Fibroblast of pulmonary artery (primary cell): ENCODE measurements around the gene MINDY1.

Source experiments
- DNase-seq: peaks from one replicate; pipeline ENCODE4 v3.0.0-alpha.2; 2010; ENCODE audit warnings: low read depth
- H3K4me3 ChIP-seq: replicated peaks from 2 replicates; pipeline ENCODE4 v1.5.1; 2011; ENCODE audit warnings: low read depth, mild to moderate bottlenecking, control low read depth, low read length, moderate library complexity
- TF ChIP-seq, protein P1 (sequence below): IDR thresholded peaks from 2 replicates; pipeline ENCODE4 v1.5.1; 2011; ENCODE audit warnings: mild to moderate bottlenecking, control low read depth, low read length, inconsistent platforms; ENCODE audit errors: missing control alignments

MINDY1 gene

DNA sequence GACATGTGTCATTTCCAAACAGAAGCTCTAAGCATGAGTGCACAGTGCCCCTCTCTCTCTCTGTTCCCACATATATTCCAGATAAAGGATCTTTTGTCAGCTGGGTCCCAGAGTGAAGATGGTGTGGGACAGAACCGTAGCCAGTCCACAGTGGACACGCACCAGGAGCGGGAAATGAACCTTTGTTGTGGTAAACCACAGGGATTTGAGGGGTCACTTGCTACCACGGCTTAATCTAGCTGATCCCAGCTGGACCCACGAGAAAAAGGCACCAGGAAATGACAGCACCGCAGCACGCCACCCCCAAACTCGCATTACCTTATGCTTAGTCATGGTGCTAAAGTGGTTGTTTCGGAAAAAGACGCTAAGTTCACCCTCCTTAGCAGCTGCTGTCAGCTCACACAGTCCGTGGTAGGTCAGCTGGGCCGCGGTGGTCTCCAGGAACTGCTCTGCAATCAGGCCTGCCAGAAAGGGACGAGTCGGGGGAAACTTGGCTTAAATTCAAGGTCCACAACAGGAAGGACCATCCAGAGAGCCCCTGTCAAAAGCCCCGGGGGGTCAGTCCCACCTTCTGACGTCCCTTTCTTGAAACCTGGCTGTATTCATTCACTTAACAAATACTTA is 7.5 kb downstream of the MINDY1 start:
- TF ChIP-seq, protein P1, sequence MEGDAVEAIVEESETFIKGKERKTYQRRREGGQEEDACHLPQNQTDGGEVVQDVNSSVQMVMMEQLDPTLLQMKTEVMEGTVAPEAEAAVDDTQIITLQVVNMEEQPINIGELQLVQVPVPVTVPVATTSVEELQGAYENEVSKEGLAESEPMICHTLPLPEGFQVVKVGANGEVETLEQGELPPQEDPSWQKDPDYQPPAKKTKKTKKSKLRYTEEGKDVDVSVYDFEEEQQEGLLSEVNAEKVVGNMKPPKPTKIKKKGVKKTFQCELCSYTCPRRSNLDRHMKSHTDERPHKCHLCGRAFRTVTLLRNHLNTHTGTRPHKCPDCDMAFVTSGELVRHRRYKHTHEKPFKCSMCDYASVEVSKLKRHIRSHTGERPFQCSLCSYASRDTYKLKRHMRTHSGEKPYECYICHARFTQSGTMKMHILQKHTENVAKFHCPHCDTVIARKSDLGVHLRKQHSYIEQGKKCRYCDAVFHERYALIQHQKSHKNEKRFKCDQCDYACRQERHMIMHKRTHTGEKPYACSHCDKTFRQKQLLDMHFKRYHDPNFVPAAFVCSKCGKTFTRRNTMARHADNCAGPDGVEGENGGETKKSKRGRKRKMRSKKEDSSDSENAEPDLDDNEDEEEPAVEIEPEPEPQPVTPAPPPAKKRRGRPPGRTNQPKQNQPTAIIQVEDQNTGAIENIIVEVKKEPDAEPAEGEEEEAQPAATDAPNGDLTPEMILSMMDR: no peak
- DNase-seq: peak; percentile 78
- no peak overlapping the region for H3K4me3 ChIP-seq

DNA sequence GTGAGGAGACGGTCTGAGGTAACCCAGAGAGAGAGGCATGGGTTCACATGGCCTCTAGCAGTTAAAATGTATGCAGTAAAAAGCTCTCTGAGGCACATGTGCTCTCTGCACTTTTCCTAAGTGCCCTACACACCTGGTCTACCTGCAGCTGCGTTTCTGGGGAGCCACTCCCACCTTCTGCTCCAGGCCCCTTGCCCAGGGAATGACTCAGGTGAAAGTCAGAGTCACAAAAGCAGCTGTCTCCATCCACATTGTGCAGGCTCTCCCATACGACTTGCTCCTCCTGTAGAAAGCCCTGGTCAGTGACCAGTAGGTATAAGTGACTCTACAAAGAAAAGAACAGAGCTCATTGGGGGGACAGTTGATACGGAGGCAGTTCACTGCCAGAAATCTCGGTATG is 8.8 kb downstream of the MINDY1 start:
- TF ChIP-seq, protein P1: no peak
- DNase-seq: no peak
- H3K4me3 ChIP-seq: no peak overlapping the region

DNA sequence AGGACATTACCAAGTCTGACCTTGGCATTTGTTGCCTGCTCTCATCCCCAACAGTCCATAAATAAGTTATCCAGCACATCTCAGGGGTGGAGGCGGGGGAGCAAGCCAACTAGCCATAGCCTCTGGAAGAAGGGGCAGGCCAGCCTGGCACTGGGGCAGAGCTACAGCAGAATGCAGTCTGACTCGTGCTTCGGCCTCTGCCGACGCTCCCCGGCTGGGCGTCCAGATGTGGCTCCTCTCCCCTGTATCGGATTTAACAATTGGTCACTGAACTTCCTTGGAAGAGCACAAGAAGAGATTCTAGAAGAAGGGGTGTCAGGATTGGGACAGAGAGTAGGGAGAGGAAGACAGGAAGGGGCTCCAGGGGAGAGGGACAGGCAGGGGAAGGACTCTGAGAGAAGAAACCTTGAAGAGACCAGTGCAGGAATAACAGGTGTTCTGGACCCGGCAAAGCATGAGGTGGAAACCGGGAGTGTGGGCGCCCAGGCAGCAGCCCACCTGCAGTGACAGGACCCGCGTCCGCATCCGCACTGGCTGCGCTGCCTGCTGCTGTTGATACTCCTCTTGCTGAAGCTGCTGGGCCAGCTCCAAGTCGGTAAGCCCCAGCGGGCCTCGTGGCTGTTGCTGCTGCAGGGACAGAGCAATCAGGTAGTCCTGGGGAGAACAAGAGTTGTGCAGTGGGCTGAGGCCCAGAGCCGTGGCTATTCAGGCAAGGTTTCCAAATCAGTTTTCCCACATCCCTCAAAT is 9.4 kb downstream of the MINDY1 start:
- DNase-seq: no peak
- TF ChIP-seq, protein P1: no peak
- H3K4me3 ChIP-seq: no peak overlapping the region

DNA sequence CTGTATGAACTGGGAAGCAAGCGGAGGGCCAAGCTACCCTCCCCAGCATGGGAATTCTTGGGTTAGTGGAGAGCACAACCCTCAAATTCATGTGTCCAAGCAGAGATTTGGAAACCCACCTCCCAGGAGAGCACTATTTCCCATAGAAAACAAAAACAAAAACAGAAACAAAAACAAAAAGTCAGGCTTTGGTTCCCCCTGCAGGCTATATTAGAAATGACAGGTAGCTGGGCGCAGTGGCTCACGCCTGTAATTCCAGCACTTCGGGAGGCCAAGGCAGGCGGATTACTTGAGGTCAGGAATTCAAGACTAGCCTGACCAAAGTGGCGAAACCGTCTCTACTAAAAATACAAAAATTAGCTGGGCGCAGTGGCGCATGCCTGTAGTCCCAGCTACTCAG is 10.8 kb downstream of the MINDY1 start:
- H3K4me3 ChIP-seq: no peak overlapping the region
- peak; percentile 56 for DNase-seq
- TF ChIP-seq, protein P1: peak; percentile 59

DNA sequence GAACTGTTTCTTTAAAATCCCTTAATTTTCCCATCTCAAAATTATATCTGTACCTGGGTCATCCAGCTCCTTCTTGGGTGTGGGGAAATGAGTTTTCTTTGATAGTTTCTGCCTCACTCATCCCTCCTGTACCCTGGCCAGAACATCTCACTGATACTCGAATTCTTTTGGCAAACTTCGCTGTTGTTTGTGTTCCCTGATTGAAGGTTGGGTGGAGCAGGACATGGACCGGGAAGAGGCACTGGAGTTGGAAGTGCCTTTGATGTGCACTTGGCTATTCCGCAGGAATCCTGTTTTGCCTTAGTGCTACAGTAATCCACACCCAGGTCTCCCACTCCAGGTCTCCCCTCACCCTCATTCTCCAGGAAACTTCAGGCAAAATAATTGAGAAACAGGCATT is 11.2 kb downstream of the MINDY1 start:
- TF ChIP-seq, protein P1: no peak
- no peak overlapping the region for H3K4me3 ChIP-seq
- no peak for DNase-seq

DNA sequence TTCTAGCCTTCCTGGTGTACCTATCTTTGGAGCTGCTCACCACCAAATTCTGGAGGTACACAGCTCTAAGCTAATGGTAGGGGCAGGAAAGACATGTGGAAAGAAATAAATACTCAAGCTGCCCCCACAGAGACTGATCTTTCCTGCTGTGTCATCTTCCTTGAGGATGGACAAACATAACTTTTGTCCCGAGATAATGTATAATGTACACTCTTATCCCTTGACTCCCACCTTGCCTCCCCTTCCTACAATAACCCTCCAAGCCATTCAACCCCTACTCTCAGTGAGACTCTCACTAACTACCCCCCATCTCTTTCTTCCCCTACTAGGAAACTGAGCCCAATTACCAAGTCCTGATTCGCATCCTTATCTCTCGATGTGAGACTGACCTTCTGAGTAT is 12.5 kb downstream of the MINDY1 start:
- DNase-seq: no peak
- TF ChIP-seq, protein P1: no peak

More for the DNA sequence above, 12.5 kb downstream of the MINDY1 start:
- no peak overlapping the region for H3K4me3 ChIP-seq
